Fibroblast of gingiva (primary cell): ENCODE results near the gene ITLN2.
"Not testable (repeated sequence)": the region's sequence is repeated elsewhere in the genome, so short reads cannot be mapped to it uniquely, and the experiment has no call there.

Source experiments
- DNase-seq: peaks from one replicate; pipeline ENCODE4 v3.0.0-alpha.2; 2011; ENCODE audit warnings: low read depth

ITLN2 gene

DNA sequence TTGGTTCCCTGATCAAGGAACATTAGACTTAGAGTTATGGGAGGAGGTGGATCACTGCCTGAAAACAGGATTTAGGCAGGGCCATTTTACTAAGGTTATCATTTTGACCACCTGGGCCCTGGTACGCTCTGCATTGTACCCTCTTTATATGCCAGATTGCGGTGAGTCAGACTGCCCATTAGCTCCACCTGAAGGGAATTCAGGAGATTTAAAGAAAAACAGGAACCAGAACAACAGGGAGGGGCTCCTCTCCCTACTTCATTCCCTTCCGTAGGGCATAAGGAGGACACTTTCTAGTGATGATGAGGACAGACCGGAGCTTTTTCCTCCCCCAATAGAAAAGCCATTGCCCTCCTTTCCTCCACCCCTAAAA is 49.0 kb downstream of the ITLN2 start:
- no peak for DNase-seq

DNA sequence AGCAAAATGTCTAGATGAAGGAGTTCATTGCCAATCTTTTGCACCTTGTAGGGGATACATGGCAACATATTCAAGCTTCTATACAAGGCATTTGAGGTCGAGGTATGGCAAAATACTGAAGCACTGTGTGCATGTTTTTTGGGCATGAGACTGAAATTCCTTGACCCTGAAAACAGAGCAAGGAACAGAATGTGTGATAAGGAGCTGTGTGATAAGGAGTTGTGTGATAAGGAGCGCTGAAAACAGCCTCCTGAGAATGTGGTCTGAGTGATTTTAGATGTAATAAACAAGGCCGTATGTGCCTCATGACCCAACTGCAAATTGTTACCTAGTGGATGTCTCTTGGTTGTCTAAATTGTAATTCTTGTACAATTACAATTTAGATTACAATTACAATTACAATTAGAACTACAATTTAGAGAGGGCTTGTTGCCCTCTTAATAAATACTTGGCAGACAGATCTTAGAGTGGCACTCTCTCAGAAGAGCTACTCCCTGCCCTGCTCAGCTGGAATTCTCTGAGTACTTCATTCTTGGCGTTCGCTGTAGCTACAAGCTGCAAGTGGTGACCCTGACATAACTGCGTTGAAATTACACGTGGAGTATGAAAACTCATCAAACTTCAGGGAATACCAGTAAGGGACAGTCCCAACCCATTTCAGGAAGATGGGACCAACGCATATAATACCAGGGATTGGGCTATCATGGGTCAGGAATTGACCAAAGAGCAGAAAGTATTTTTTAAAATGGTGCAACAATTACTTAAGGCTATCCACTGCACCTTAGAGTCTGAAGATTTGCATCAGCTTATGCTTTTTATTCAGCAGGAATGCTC is 49.6 kb downstream of the ITLN2 start:
- no peak for DNase-seq

DNA sequence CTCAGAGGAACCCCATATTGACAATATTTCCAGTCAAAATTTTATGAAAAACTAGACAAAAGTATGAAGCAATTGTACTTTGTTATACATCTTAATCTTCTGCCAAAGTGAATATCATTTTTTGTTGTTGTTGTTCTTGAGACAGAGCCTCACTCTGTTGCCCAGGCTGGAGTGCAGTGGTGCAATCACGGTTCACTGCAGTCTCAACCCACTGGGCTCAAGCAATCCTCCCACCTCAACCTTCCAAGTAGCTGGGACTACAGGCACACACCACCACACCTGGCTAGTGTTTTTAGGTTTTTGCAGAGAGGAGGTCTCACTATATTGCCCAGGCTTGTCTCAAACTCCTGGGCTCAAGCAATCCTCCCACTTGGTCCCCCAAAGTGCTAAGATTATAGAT is 52.4 kb downstream of the ITLN2 start:
- DNase-seq, result not testable (repeated sequence)

DNA sequence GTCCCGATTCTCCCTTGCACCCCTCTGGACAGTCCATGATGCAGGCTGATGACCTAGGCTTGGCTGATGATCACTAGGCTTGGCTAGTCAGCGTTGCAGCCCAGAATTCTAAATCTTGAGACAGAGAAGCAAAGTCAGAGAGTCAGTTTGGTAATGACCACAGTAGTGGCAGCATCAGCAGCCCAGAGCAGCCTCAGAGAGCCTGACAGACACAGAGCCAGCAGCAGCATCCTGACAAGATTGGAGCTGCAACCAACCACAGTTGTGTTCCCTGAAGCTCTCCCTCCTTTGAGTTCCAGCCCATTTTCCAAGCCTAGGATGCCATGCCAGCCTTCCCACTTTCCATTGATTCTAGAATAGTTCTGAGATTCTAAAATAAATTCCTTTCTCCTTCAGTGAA is 52.8 kb downstream of the ITLN2 start:
- DNase-seq, result no peak

DNA sequence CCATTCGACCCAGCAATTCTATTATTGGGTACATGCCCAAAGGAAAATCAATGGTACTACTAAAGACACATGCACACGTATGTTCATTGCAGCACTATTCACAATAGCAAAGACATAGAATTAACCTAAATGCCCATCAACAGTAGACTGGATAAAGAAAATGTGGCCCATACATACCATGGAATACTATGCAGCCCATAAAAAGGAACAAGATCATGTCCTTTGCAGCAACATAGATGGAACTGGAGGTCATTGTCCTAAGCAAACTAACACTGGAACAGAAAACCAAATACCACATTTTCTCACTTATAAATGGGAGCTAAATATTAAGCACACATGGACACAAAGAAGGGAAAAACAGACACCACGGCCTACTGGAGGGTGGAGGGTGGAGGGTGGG is 53.9 kb downstream of the ITLN2 start:
- DNase-seq, result not testable (repeated sequence)
